Glomerular visceral epithelial cell (primary cell): ENCODE measurements around the gene RP9.
A peak's percentile ranks its signal among the peaks of the same experiment; 100 is the strongest.
"Not testable (repeated sequence)": the region's sequence is repeated elsewhere in the genome, so short reads cannot be mapped to it uniquely, and the experiment has no call there.

Experiments
- DNase-seq: peaks from one replicate; pipeline ENCODE4 v3.0.0-alpha.2; 2016; ENCODE audit errors: extremely low spot score

The RP9 gene

GRCh38 chr7:33101906-33102305, 7.3 kb downstream of the RP9 start:
- no peak for DNase-seq

DNA sequence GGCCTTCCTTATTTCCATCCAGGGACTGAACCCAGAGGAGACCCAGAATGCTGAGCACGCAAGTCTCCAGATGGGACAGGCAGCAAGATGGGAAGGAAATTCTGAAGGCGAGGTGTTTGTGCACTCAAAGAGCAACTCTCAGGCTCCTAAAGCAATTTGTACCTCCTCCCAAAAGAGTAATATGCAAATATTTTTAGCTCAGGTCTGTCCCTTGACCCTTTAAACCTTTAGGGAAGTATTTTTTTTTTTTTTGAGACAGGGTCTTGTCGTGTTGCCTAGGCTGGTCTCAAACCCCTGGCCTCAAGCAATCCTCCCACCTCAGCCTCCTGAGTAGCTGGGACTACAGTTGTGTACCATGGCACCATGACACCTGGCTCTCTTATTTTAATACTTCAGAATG, 8.4 kb downstream of the RP9 start:
- DNase-seq = no peak

GRCh38 chr7:33099154-33099940, 9.9 kb downstream of the RP9 start:
- no peak for DNase-seq

- DNase-seq = not testable (repeated sequence)
Measured at GRCh38 chr7:33094745-33095275, 14.4 kb downstream of the RP9 start.

DNA sequence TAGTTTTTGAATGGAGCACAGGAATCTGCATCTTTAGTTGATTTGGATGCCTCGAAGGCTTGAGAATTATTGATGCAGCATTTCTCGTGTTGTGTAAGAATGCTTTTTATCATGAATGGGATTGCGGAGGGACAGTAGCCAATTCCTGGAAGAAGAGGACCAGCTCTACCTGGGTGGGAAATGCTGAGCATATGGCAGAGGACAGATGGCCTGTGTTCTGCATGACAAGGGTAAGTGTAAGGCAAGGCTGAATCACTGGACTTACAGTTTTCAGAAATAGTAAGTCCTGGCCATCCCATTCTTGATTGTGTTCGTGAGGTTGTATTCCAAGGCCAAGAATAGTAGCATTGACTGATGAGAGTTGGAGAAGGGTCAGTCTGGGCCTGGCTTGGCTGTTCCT, 15.9 kb downstream of the RP9 start:
- DNase-seq = no peak

GRCh38 chr7:33091641-33092191, 17.5 kb downstream of the RP9 start:
- DNase-seq = no peak

DNA sequence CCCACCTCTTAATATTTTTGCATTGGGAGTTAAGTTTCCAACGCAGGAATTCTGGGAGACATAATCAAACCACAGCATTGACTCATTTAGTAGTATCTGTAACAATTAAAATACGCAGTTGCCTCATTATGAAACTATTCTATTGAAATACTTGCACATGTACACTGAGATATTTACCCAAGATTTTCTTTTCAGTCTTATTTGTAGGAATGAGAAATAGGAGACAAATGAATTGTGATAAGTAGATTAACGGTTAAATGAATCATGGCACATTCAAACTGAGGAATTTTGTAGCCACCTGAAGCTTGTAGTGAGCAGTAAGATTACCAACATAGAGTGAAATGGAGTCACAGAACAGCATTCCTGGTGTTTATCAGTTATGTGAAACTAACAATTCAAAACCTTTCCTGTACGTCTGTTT, 18.1 kb downstream of the RP9 start:
- DNase-seq = no peak

DNA sequence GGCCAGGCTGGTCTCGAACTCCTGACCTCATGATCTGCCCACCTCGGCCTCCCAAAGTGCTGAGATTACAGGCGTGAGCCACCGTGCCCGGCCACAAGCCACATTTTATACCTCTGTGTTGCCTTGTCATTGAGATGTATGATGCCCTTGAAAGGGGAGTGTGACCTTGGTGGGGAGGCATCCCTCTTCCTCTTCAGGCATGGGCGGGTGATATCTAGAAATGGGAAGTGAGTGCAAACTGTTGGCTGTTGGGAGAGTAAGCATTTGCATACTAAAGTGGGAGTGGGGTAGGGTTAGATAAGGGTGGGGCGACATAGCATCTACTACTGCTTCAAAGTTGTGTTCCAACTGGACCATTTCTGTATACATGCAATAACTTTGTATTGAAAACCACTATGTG, 20.1 kb downstream of the RP9 start:
- DNase-seq = no peak

- DNase-seq = no peak
Measured at GRCh38 chr7:33087858-33088257, 21.3 kb downstream of the RP9 start.

GRCh38 chr7:33087356-33087755, 21.8 kb downstream of the RP9 start:
- no peak for DNase-seq

GRCh38 chr7:33079763-33080690, 29.2 kb downstream of the RP9 start:
- DNase-seq = no peak

DNA sequence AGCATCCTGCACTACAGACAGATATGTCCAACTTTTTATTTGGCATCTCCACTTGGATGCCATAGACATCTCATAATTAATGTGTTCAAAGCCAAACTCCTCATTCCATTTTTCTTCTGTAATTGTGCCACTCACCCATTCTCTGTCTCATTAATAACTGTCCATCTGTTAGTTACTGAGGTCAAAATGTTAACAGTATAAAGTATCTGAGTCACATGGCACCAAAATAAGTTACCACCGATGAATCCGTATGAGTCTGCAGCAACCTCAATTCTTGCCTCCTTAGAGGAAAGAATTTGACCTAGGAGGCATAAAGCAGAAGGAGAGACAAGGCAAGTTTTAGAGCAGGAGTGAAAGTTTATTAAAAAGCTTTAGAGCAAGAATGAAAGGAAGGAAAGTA, 30.1 kb downstream of the RP9 start:
- DNase-seq = no peak

DNA sequence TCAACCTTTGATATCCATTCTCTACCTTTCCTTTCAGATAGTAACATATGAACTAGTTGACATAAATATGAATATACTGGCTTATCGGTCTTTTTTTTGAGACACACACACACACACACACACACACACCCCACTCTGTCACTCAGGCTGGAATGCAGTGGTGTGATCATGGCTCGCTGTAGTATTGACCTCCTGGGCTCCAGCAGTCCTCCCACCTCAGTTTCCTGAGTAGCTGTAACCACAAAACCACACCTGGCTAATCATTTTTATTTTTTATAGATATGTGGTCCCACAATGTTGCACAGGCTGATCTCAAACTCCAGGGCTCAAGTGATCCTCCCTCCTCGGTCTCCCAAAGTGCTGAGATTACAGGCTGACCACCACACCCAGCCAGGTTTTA, 32.5 kb downstream of the RP9 start:
- DNase-seq = peak; percentile 85

- DNase-seq = no peak
Measured at GRCh38 chr7:33075818-33076518, 33.2 kb downstream of the RP9 start.

GRCh38 chr7:33073243-33073642, 36.0 kb downstream of the RP9 start:
- DNase-seq = no peak

- peak; percentile 60 for DNase-seq
Measured at GRCh38 chr7:33072471-33072870, 36.7 kb downstream of the RP9 start.

DNA sequence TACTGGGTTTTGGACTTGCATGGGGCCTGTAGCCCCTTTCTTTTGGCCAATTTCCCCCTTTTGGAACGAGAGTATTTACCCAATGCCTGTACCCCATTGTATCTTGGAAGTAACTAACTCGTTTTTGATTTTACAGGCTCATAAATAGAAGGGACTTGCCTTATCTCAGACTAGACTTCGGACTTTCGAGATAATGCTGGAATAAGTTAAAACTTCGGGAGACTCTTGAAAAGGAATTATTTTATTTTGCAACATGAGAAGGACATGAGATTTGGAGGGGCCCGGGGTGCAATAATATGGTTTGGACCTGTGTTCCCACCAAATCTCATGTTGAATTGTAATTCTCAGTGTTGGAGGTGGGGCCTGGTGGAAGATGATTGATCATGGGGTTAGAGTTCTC, 38.4 kb downstream of the RP9 start:
- no peak for DNase-seq

DNA sequence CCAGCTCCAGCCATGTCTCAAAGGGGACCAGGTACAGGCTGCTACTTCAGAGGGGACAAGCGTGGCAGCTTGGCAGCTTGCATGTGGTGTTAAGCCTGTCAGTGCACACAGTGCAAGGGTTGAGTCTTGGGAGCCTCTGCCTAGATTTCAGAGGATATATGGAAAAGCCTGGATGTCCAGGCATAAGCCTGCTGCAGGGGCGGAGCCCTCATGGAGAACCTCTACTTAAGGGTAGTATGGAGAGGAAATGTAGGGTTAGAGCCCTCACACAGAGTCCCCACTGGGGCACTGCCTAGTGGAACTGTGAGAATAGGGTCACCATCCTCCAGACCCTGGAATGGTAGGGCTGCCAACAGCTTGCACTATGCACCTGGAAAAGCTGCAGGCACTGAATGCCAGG, 38.9 kb downstream of the RP9 start:
- no peak for DNase-seq

DNA sequence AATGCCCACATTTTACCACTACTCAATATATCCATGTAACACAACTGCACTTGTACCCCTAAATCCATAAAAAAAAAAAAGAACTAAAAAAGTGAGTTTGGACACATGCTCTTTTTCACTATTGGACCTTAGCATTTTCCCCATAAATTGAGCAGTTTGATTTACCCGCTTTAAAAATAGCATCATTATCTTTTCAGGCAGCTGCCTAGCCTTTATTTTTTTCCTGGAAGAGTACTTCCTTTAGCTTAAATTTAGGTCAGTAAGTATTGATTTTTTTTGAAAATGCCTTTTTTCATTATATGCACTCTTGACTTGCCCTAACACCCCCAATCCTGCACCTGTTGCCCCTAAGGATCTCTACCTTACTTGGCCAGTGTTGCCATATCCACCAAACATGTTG, 41.3 kb downstream of the RP9 start:
- DNase-seq = no peak

GRCh38 chr7:33066771-33067170, 42.4 kb downstream of the RP9 start:
- no peak for DNase-seq

DNA sequence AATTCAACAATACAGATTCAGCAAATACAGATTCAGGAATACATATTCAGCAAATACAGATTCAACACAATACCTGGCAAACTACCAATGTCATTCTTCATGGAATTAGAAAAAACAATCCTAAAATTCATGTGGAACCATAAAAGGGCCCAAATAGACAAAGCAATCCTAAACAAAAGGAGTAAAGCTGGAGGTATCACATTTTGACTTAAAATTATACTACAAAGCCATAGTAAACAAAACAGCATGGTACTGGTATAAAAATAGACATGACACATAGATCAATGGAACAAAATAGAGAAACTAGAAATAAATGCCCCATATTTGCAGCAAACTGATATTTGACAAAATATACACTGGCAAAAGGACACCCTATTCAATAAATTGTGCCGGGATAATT, 43.2 kb downstream of the RP9 start:
- DNase-seq = no peak
